22Rv1 (cell line): ENCODE results near the gene GGTA1.

Experiments used
- CTCF ChIP-seq: fragments of 450-650 bp; IDR thresholded peaks from 2 replicates; pipeline ENCODE4 v1.5.1; 2017; ENCODE audit warnings: mild to moderate bottlenecking
- ZFX ChIP-seq: fragments of 450-650 bp; IDR thresholded peaks from 2 replicates; pipeline ENCODE4 v1.6.1; 2017; ENCODE audit warnings: antibody characterized with exemption, borderline replicate concordance

- TF ChIP-seq CTCF: 0 out of 2 replicates have a peak, but pooled peaks have one; percentile 4
- no peak for TF ChIP-seq ZFX
These were observed at the start of gene GGTA1 for GRCh38 chr9:121499427-121500164.
